ENCODE data around the gene ZFAND3.

Gene ZFAND3

DNA sequence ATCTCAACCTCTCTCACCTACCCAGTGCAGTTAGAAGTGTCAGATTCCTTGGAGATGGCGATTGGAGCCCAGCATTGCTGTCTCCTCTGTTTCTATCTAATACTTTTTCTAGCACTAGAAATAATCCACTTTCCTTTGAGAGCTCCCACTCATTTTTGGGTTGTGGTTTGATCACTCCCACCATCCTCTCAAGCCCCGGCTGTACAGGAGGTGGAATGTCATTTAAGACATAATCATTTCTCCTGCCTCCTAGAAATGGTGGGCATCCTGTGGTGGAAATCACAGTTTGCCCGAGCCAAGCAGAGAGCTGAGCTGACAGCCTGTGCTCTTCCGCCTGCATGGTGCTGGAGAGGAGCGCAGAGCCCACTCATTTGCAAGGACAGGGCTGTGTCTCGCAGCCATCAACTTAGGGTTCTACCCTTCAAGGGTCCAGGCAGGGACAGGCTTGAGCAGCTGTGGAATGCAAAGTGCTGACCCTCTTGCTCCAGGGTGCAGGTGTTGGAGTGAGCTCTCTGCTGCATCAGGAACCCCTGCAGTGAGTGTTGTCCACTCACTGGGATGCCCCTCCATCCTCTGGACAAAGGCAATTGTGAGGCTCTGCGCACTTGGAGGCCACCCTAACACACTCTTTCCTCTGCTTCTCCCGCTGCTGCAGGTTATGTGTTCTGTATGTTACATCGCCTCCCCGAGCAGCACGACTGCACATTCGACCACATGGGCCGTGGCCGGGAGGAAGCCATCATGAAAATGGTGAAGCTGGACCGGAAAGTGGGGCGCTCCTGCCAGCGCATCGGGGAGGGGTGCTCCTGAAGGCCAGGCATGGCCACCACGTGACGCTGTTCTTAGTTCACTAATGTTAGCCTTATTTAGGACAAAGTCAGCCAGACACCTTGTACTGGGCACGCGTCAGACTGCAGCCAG is 332.3 kb downstream of the ZFAND3 start:
- Histone ChIP-seq H2AK5ac (ENCODE audit: low read length) (no peak overlapping the region), H3K79me2 (ENCODE audit: control insufficient read depth, insufficient read depth, low read length) (no peaks in the 10 kb centered on the region), H4K5ac (ENCODE audit: low read length) (no peak overlapping the region), H2BK120ac (ENCODE audit: low read depth, low read length) (no peak overlapping the region), H3K4me3 (ENCODE audit: low read length) (no peak overlapping the region), H3K4ac (ENCODE audit: low read depth, low read length) (no peak overlapping the region), H3K79me1 (ENCODE audit: low read length) (peaks cover 6% of the 10 kb centered on the region), H3K56ac (ENCODE audit: low read length) (no peak overlapping the region), H3K4me1 (ENCODE audit: control insufficient read depth, low read depth, low read length) (peaks cover 20% of the 10 kb centered on the region), H3K23ac (ENCODE audit: low read length) (no peak overlapping the region), H3K9ac (ENCODE audit: low read length) (no peak overlapping the region), H3K36me3 (ENCODE audit: control insufficient read depth, insufficient read depth, low read length) (no peaks in the 10 kb centered on the region), H3K4me2 (ENCODE audit: low read length) (no peak overlapping the region), H2BK5ac (ENCODE audit: low read length) (no peak overlapping the region), H3K27me3 (ENCODE audit: insufficient read depth, low read length, poor library complexity) (no peaks in the 10 kb centered on the region), H2BK15ac (replicated peaks; ENCODE audit: low read depth) (no peak overlapping the region), H3K18ac (ENCODE audit: low read length) (no peak overlapping the region), H3K27ac (ENCODE audit: low read depth, low read length) (no peak overlapping the region), H4K8ac (ENCODE audit: low read depth, low read length) (no peak overlapping the region)
- WGBS (ENCODE audit: extremely low coverage, insufficient coverage, low lambda C conversion rate), result no CpG with 5 or more reads among the region's 22 CpGs
- DNase-seq, result no peak

DNA sequence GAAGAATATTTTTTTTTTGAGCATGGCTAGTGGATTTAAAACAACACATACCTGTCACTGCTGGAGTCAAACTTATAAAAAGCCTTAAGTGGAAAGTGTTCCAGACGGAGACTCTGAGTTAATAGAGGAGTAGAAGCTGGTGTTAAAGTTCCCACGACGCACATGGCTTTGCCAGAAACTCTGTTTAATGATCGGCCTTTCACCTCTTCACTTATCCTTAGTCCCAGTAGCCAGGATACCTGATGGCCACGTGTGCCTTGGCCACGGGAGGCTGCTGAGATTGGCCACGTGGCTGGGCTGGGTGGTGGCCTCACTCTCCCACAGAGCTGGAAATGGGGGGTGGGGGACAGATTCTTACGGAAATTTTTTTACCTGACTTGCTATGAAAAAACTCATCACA is 333.1 kb downstream of the ZFAND3 start:
- Histone ChIP-seq H3K4me2 (ENCODE audit: low read length) (no peak overlapping the region), H3K18ac (ENCODE audit: low read length) (no peak overlapping the region), H3K36me3 (ENCODE audit: control insufficient read depth, insufficient read depth, low read length) (no peaks in the 10 kb centered on the region), H3K56ac (ENCODE audit: low read length) (no peak overlapping the region), H3K4me3 (ENCODE audit: low read length) (no peak overlapping the region), H3K79me1 (ENCODE audit: low read length) (peaks cover 6% of the 10 kb centered on the region), H2BK5ac (ENCODE audit: low read length) (no peak overlapping the region), H3K4ac (ENCODE audit: low read depth, low read length) (no peak overlapping the region), H3K27ac (ENCODE audit: low read depth, low read length) (no peak overlapping the region), H3K79me2 (ENCODE audit: control insufficient read depth, insufficient read depth, low read length) (no peaks in the 10 kb centered on the region), H3K4me1 (ENCODE audit: control insufficient read depth, low read depth, low read length) (peaks cover 20% of the 10 kb centered on the region), H2BK15ac (replicated peaks; ENCODE audit: low read depth) (no peak overlapping the region), H2AK5ac (ENCODE audit: low read length) (no peak overlapping the region), H3K23ac (ENCODE audit: low read length) (no peak overlapping the region), H3K27me3 (ENCODE audit: insufficient read depth, low read length, poor library complexity) (no peaks in the 10 kb centered on the region), H3K9ac (ENCODE audit: low read length) (no peak overlapping the region), H2BK120ac (ENCODE audit: low read depth, low read length) (no peak overlapping the region), H4K5ac (ENCODE audit: low read length) (no peak overlapping the region), H4K8ac (ENCODE audit: low read depth, low read length) (no peak overlapping the region)
- no peak for DNase-seq
- WGBS (ENCODE audit: extremely low coverage, insufficient coverage, low lambda C conversion rate), result no CpG with 5 or more reads among the region's 8 CpGs

DNA sequence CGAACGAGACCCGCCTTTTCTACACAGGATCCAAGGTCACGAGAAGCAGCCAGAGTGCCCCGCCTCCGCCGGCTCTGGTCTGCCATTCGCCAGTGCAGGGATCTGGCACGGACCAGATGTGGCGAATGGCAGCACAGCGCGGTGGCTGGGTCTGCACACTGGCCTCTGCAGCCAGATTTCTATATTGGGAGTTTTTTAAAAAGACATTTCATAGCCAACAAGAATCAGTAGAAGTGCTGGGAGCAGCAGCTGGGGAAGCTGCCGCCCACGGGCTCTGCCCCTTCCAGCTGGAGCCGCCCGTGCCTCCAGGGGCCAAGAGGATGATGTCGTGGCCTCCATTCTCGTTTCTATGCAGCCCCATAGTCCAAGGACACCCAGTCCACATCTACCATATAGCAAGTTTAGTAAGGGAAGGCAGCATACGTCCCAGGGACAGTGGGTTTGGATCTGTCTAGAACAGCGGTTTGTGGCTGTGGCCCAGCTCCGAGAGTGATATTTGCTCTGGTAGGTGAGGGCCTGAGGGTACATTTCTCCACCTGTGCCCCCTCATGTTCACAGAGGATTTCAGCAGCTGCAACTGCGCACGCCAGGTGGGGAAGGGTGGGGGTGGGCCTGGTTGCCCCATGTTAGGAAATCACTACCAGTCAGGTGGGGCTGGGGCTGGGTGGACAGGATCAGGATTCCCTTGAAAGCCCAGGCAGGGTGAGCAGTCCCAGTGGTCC is 333.7 kb downstream of the ZFAND3 start:
- Histone ChIP-seq H4K8ac (ENCODE audit: low read depth, low read length) (no peak overlapping the region), H3K4me1 (ENCODE audit: control insufficient read depth, low read depth, low read length) (peaks cover 20% of the 10 kb centered on the region), H3K18ac (ENCODE audit: low read length) (no peak overlapping the region), H3K79me2 (ENCODE audit: control insufficient read depth, insufficient read depth, low read length) (no peaks in the 10 kb centered on the region), H2BK5ac (ENCODE audit: low read length) (no peak overlapping the region), H3K36me3 (ENCODE audit: control insufficient read depth, insufficient read depth, low read length) (no peaks in the 10 kb centered on the region), H3K27me3 (ENCODE audit: insufficient read depth, low read length, poor library complexity) (no peaks in the 10 kb centered on the region), H3K27ac (ENCODE audit: low read depth, low read length) (no peak overlapping the region), H2AK5ac (ENCODE audit: low read length) (no peak overlapping the region), H3K9ac (ENCODE audit: low read length) (no peak overlapping the region), H3K4me2 (ENCODE audit: low read length) (no peak overlapping the region), H3K23ac (ENCODE audit: low read length) (no peak overlapping the region), H3K56ac (ENCODE audit: low read length) (no peak overlapping the region), H2BK120ac (ENCODE audit: low read depth, low read length) (no peak overlapping the region), H3K4ac (ENCODE audit: low read depth, low read length) (no peak overlapping the region), H3K4me3 (ENCODE audit: low read length) (no peak overlapping the region), H4K5ac (ENCODE audit: low read length) (no peak overlapping the region), H2BK15ac (replicated peaks; ENCODE audit: low read depth) (no peak overlapping the region), H3K79me1 (ENCODE audit: low read length) (peaks cover 6% of the 10 kb centered on the region)
- no peak for DNase-seq
- WGBS (ENCODE audit: extremely low coverage, insufficient coverage, low lambda C conversion rate), result no CpG with 5 or more reads among the region's 23 CpGs

DNA sequence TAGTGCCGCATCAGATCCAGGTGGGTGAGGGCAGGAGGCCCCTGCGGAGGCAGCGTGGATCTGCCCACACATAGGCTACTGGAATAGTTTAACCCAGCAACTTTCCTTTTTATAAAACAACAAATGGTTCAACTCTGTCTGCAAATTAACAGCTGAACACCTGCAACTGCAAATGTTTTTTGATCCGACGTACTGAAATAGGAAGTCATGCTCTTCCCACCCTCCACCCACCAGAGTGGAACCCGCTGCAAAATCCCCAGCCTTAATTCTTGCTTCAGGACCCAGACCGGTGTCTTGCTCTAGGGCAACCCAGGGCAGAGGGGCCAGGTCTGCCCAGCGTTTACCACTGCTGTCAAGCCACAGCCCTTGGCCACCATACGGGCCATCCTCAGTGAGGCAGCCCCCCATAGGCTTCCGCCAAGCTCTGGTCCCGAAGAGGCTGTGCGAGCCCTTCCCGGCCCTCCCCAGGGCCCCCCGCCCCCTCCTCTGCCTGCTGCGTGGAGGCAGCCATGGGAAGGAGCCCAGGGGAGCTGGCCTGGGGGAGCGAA is 334.3 kb downstream of the ZFAND3 start:
- Histone ChIP-seq H3K36me3 (ENCODE audit: control insufficient read depth, insufficient read depth, low read length) (no peaks in the 10 kb centered on the region), H3K79me2 (ENCODE audit: control insufficient read depth, insufficient read depth, low read length) (no peaks in the 10 kb centered on the region), H3K27ac (ENCODE audit: low read depth, low read length) (no peak overlapping the region), H3K56ac (ENCODE audit: low read length) (no peak overlapping the region), H3K79me1 (ENCODE audit: low read length) (peaks cover 5% of the 10 kb centered on the region), H3K4ac (ENCODE audit: low read depth, low read length) (no peak overlapping the region), H3K4me2 (ENCODE audit: low read length) (no peak overlapping the region), H4K5ac (ENCODE audit: low read length) (no peak overlapping the region), H2BK120ac (ENCODE audit: low read depth, low read length) (no peak overlapping the region), H4K8ac (ENCODE audit: low read depth, low read length) (no peak overlapping the region), H3K18ac (ENCODE audit: low read length) (no peak overlapping the region), H2BK15ac (replicated peaks; ENCODE audit: low read depth) (no peak overlapping the region), H3K4me3 (ENCODE audit: low read length) (no peak overlapping the region), H3K23ac (ENCODE audit: low read length) (no peak overlapping the region), H3K4me1 (ENCODE audit: control insufficient read depth, low read depth, low read length) (peaks cover 13% of the 10 kb centered on the region), H2AK5ac (ENCODE audit: low read length) (no peak overlapping the region), H3K9ac (ENCODE audit: low read length) (no peak overlapping the region), H3K27me3 (ENCODE audit: insufficient read depth, low read length, poor library complexity) (no peaks in the 10 kb centered on the region), H2BK5ac (ENCODE audit: low read length) (no peak overlapping the region)
- DNase-seq, result no peak
- whole genome bisulfite sequencing (ENCODE audit: extremely low coverage, insufficient coverage, low lambda C conversion rate), result no CpG with 5 or more reads among the region's 16 CpGs

DNA sequence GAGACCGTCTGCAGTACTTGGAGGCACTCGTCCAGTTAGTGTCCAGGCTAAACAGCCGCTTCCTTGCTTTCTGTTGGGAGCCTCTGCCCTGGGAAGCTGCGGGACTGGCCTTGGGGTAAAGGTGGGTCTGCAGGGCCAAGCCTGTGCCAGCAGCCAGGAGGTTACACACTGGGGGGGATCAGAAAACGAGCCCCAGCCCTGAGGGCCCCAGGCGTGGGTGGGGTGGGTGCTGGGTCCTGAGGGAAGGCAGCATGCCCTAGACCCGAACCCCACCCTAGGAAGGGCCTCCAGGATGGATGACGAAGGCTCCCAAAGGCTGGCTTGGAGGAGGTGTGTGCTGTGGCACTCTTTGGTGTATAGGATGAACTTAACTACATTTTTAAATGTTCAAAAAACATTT is 335.2 kb downstream of the ZFAND3 start:
- H2AK5ac ChIP-seq (ENCODE audit: low read length), result no peak overlapping the region
- no peak overlapping the region for H3K27ac ChIP-seq (ENCODE audit: low read depth, low read length)
- no peak overlapping the region for H4K8ac ChIP-seq (ENCODE audit: low read depth, low read length)
- no peak overlapping the region for H2BK5ac ChIP-seq (ENCODE audit: low read length)
- H2BK15ac ChIP-seq (replicated peaks; ENCODE audit: low read depth), result no peak overlapping the region
- DNase-seq, result no peak
- H4K5ac ChIP-seq (ENCODE audit: low read length), result no peak overlapping the region
- H3K79me1 ChIP-seq (ENCODE audit: low read length), result peaks cover 5% of the 10 kb centered on the region
- peaks cover 6% of the 10 kb centered on the region for H3K4me1 ChIP-seq (ENCODE audit: control insufficient read depth, low read depth, low read length)
- no peak overlapping the region for H3K56ac ChIP-seq (ENCODE audit: low read length)
- H3K27me3 ChIP-seq (ENCODE audit: insufficient read depth, low read length, poor library complexity), result no peaks in the 10 kb centered on the region
- no peak overlapping the region for H3K4ac ChIP-seq (ENCODE audit: low read depth, low read length)
- no peak overlapping the region for H3K9ac ChIP-seq (ENCODE audit: low read length)
- WGBS (ENCODE audit: extremely low coverage, insufficient coverage, low lambda C conversion rate), result no CpG with 5 or more reads among the region's 8 CpGs
- H3K36me3 ChIP-seq (ENCODE audit: control insufficient read depth, insufficient read depth, low read length), result no peaks in the 10 kb centered on the region
- no peak overlapping the region for H3K18ac ChIP-seq (ENCODE audit: low read length)
- no peak overlapping the region for H3K23ac ChIP-seq (ENCODE audit: low read length)
- no peak overlapping the region for H2BK120ac ChIP-seq (ENCODE audit: low read depth, low read length)
- H3K79me2 ChIP-seq (ENCODE audit: control insufficient read depth, insufficient read depth, low read length), result no peaks in the 10 kb centered on the region
- H3K4me2 ChIP-seq (ENCODE audit: low read length), result no peak overlapping the region
- H3K4me3 ChIP-seq (ENCODE audit: low read length), result no peak overlapping the region

Measured in mesendoderm (in vitro differentiated cells).